ENCODE results near the gene TRIM75.
"Not testable (repeated sequence)": the region's sequence is repeated elsewhere in the genome, so short reads cannot be mapped to it uniquely, and the experiment has no call there.

TRIM75 gene

DNA sequence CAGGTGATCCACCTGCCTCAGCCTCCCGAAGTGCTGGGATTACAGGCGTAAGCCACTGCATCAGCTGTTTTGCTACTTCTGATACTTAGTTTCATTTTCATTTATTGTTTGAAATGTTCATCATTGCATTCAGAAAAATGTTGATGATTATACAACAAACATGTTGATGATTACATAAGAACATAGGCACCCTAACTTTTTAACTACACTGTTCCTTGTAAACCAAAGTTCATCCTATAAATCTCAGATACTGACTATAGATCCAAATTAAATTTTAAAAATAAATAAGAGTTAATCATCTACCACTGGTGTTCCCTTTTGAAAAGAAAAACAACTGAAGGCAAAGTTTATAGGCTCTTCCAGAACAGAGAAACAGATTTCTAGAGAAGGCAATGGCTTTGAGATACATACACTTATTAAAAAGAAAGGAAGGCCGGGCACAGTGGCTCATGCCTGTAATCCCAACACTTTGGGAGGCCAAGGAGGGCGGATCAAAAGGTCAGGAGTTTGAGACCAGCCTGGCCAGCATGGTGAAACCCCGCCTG lies 23.4 kb downstream of the TRIM75 start:
- DNase-seq (ENCODE audit: low read depth in 2 of 2), result no peak

DNA sequence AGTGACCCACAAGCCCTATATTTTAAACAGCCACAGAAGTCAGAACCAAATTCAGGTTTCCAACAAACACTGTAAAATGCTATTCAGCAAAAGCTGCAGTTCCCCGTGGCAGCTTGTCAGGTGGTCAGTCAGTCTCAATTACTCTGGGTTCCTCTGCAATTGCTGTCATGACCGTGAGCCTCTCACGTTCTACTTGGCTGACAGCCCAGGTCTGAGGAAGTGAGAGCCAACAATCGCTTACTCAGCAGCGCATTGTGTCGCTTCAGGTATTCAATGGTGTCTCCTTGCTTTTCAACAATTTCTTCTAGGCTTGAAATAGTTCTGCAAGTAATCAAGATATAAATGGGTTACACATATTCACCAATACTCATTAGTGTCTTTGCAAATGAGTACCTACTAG lies 25.8 kb downstream of the TRIM75 start:
- DNase-seq (ENCODE audit: low read depth in 2 of 2), result no peak

- DNase-seq (ENCODE audit: low read depth in 2 of 2), result not testable (repeated sequence)
Measured at GRCh38 chr4:165084787-165085186, 31.1 kb downstream of the TRIM75 start.

GRCh38 chr4:165085946-165086345 lies 32.3 kb downstream of the TRIM75 start:
- no peak for DNase-seq (ENCODE audit: low read depth in 2 of 2)

DNA sequence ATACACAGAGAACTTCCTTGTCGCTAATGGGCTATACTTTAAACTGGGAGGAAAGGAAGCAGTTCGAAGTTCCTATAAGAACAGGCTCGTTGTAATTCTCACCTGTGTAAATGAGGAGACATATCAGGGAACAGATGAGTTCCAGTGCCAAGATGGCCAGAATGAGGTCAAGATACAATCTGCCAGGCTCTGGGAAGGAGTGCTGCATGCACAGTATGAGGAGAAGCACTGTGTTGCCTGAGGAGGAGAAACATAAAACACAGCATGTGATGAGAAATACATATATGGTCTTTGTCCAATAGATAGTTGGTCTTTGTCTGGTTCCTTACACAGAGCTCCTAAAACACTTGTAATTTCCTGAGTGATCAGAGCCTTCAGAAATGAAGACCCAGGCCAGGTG lies 34.7 kb downstream of the TRIM75 start:
- DNase-seq (ENCODE audit: low read depth in 2 of 2), result no peak

- not testable (repeated sequence) for DNase-seq (ENCODE audit: low read depth in 2 of 2)
Measured at GRCh38 chr4:165092187-165092586, 38.5 kb downstream of the TRIM75 start.

DNA sequence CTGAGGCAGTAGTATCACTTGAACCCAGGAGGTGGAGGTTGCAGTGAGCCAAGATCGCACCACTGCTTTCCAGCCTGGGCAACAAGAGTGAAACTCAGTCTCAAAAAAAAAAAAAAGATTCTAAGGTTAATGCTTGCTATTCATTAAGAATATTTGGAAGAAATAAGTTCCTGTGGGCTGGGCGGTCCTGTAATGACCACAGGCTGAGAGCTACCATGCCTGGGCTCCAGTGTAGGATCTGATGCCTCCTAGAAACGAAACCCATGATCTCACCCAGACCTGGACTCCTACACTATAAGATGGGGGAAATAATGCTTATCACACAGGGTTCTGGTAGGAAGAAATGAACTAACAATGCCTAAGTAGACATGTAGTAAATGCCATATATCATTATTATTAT lies 41.2 kb downstream of the TRIM75 start:
- no peak for DNase-seq (ENCODE audit: low read depth in 2 of 2)

- no peak for DNase-seq (ENCODE audit: low read depth in 2 of 2)
Measured at GRCh38 chr4:165095291-165095690, 41.6 kb downstream of the TRIM75 start.

DNA sequence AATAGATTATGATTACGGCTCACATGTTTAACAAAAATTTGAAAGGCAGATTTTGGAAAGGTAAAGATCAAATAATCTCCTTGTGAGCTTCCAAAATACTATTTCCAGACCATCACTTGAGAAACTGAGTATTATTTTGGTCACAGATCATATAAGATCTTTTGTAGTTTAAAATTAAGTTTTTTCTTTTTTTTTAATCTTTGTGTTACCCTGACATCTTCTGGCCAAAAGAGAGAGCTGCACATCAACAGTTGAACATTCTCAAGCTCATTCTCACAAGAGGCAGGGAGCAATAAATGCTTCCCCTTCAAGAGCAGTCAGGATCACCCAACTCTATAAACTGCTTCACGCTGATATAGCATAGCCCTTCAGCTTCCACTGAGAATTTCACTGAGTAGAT lies 43.1 kb downstream of the TRIM75 start:
- no peak for DNase-seq (ENCODE audit: low read depth in 2 of 2)

- DNase-seq (ENCODE audit: low read depth in 2 of 2), result no peak
Measured at GRCh38 chr4:165101641-165102040, 48.0 kb downstream of the TRIM75 start.

DNA sequence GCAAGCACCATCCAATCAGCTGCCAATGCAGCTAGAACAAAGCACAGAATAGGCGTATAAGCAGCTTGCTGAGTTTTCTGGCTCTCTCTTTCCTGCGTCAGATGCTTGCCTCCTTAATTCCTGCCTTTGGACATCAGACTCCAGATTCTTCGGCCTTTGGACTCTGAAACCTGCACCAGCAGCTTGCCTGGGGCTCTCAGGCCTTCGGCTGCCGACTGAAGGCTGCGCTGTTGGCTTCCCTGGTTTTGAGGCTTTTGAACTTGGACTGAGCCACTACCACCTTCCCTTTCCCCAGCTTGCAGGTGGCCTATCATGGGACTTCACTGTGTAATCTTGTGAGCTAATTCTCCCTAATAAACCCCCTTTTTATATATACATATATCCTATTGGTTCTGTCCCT lies 52.9 kb downstream of the TRIM75 start:
- no peak for DNase-seq (ENCODE audit: low read depth in 2 of 2)

All from stimulated activated CD8-positive, alpha-beta memory T cell treated with anti-CD3 and anti-CD28 coated beads, Interleukin-2, amount 100 ng/mL, for 48 hours (primary cell).